Smooth muscle cell (in vitro differentiated cells): ENCODE measurements around the gene PTPRN. TPM values are rescaled to one million over a fixed set of nuclear protein-coding genes. Genes with fewer than 3 reads are reported as not detected.
A peak's percentile ranks its signal among the peaks of the same experiment; 100 is the strongest.

Experiments used
- DNase-seq: peaks from one replicate; lab custom pipeline; 2025; ENCODE audit not compliant: unreplicated experiment; lab: John Stamatoyannopoulos, UW
- H2AFZ ChIP-seq: fragments of 200-600 bp; sonication (generic); 2 replicates; pipeline ENCODE4 v1.6.0; 2016; ENCODE audit warnings: antibody characterized with exemption, low read depth, mild to moderate bottlenecking
- H3F3A ChIP-seq: fragments of 200-600 bp; sonication (generic); 2 replicates; pipeline ENCODE4 v1.6.0; 2017; ENCODE audit warnings: antibody characterized with exemption, low read depth
- H3K27ac ChIP-seq: fragments of 200-600 bp; sonication (generic); 2 replicates; pipeline ENCODE4 v1.5.1; 2016; ENCODE audit warnings: low read depth, mild to moderate bottlenecking
- H3K27me3 ChIP-seq: fragments of 200-600 bp; sonication (generic); 2 replicates; pipeline ENCODE4 v1.6.1; 2016; ENCODE audit warnings: low read depth, mild to moderate bottlenecking
- H3K36me3 ChIP-seq: fragments of 200-600 bp; sonication (generic); 2 replicates; pipeline ENCODE4 v1.5.1; 2016; ENCODE audit warnings: low read depth
- H3K4me1 ChIP-seq: fragments of 200-600 bp; sonication (generic); 2 replicates; pipeline ENCODE4 v1.5.1; 2016; ENCODE audit warnings: low read depth
- H3K4me2 ChIP-seq: fragments of 200-600 bp; sonication (generic); 2 replicates; pipeline ENCODE4 v1.6.0; 2016; ENCODE audit warnings: mild to moderate bottlenecking
- H3K4me3 ChIP-seq: fragments of 200-600 bp; sonication (generic); 2 replicates; pipeline ENCODE4 v1.5.1; 2016; ENCODE audit warnings: mild to moderate bottlenecking
- H3K79me2 ChIP-seq: fragments of 200-600 bp; sonication (generic); 2 replicates; pipeline ENCODE4 v1.6.0; 2016; ENCODE audit warnings: low read depth, mild to moderate bottlenecking
- H3K9ac ChIP-seq: fragments of 200-600 bp; sonication (generic); 2 replicates; pipeline ENCODE4 v1.6.0; 2016; ENCODE audit warnings: low read depth
- H3K9me3 ChIP-seq: fragments of 200-600 bp; sonication (generic); replicated peaks from 2 replicates; pipeline ENCODE4 v1.5.1; 2016; ENCODE audit warnings: low read depth
- H4K20me1 ChIP-seq: fragments of 200-600 bp; sonication (generic); 2 replicates; pipeline ENCODE4 v1.6.0; 2016; ENCODE audit warnings: low read depth
- CTCF ChIP-seq: fragments of 200-600 bp; sonication (generic); IDR thresholded peaks from 2 replicates; pipeline ENCODE4 v1.5.1; 2017; ENCODE audit warnings: borderline replicate concordance, mild to moderate bottlenecking, antibody characterized with exemption; ENCODE audit not compliant: insufficient read depth, poor library complexity, severe bottlenecking
- WGBS: methylation state at CpG from one replicate; pipeline ENCODE4 v1.1.7; 2016; ENCODE audit warnings: low lambda C conversion rate; 5-methylcytosine and 5-hydroxymethylcytosine counted together
- polyA plus RNA-seq: library from polyadenylated mRNA; unstranded; fragments of >200 nt; fragmentation: Nextera tagmentation; extraction: Ambion mirVana; gene quantifications from 2 replicates; pipeline ENCODE4 v1.2.1, GENCODE V29; 2016
- total RNA-seq: library from RNA; depleted of rRNA; stranded (reverse); fragments of >200 nt; gene quantifications from 2 replicates; pipeline ENCODE4 v1.2.3, GENCODE V29; 2014

Gene PTPRN
- total and polyA plus RNA-seq, 2 experiments from 2014 or later = 10.7 to 36.4 TPM

- Histone ChIP-seq H3K79me2 (no peaks in the 10 kb centered on the region), H4K20me1 (no peaks in the 10 kb centered on the region), H3F3A (peaks cover 10% of the 10 kb centered on the region), H3K4me3 (peak overlapping the region; percentile 57), H3K36me3 (no peaks in the 10 kb centered on the region), H3K9me3 (no peaks in the 10 kb centered on the region), H3K27me3 (peaks cover 55% of the 10 kb centered on the region), H3K27ac (peak overlapping the region; percentile 24), H3K4me1 (peaks cover 17% of the 10 kb centered on the region), H3K4me2 (peak overlapping the region; percentile 92), H3K9ac (peak overlapping the region; percentile 45), H2AFZ (peak overlapping the region; percentile 71)
- no peak for TF ChIP-seq CTCF
- 36% methylated on average over 12 of the region's 12 CpGs for WGBS
- DNase-seq = no peak
These were observed 54.5 kb downstream of the PTPRN start for GRCh38 chr2:219254590-219255201.

- peaks cover 54% of the 10 kb centered on the region for H3K27me3 ChIP-seq
- WGBS = 3% methylated on average over 72 of the region's 76 CpGs
- no peaks in the 10 kb centered on the region for H3K9me3 ChIP-seq
- peak within 1 kb of the TSS; percentile 92 for H3K4me2 ChIP-seq
- no peak for TF ChIP-seq CTCF
- H3K36me3 ChIP-seq = no peaks in the 10 kb centered on the region
- no peaks in the 10 kb centered on the region for H3K79me2 ChIP-seq
- peak within 1 kb of the TSS; percentile 57 for H3K4me3 ChIP-seq
- peak within 1 kb of the TSS; percentile 24 for H3K27ac ChIP-seq
- H3F3A ChIP-seq = peaks cover 17% of the 10 kb centered on the region
- H4K20me1 ChIP-seq = no peaks in the 10 kb centered on the region
- H3K9ac ChIP-seq = peak within 1 kb of the TSS; percentile 45
- DNase-seq = no peak
- peaks cover 20% of the 10 kb centered on the region for H3K4me1 ChIP-seq
- peak within 1 kb of the TSS; percentile 71 for H2AFZ ChIP-seq
These were observed 55.2 kb downstream of the PTPRN start, which contains the start of gene TUBA4A for GRCh38 chr2:219253753-219254589. TSS of gene TUBA4A (minus strand) at chr2:219253918. CDS start at chr2:219253858, 60 bp downstream.

- WGBS = 3% methylated on average over 49 of the region's 49 CpGs
- H3K4me1 ChIP-seq = peaks cover 20% of the 10 kb centered on the region
- H3K36me3 ChIP-seq = no peaks in the 10 kb centered on the region
- no peak within 1 kb of the TSS for H3K27ac ChIP-seq
- DNase-seq = no peak
- H3K9me3 ChIP-seq = no peaks in the 10 kb centered on the region
- no peaks in the 10 kb centered on the region for H3K79me2 ChIP-seq
- H3F3A ChIP-seq = peaks cover 17% of the 10 kb centered on the region
- peak within 1 kb of the TSS; percentile 57 for H3K4me3 ChIP-seq
- H3K27me3 ChIP-seq = peaks cover 54% of the 10 kb centered on the region
- no peak for TF ChIP-seq CTCF
- peak within 1 kb of the TSS; percentile 45 for H3K9ac ChIP-seq
- H4K20me1 ChIP-seq = no peaks in the 10 kb centered on the region
- peak within 1 kb of the TSS; percentile 71 for H2AFZ ChIP-seq
- H3K4me2 ChIP-seq = peak within 1 kb of the TSS; percentile 92
These were observed 56.1 kb downstream of the PTPRN start, which contains the start of gene TUBA4B for GRCh38 chr2:219252900-219253752. TSS of gene TUBA4B (plus strand) at chr2:219253243. CDS start at chr2:219253408, 165 bp downstream.
